Heart left ventricle (tissue), 13 donors: ENCODE measurements around the gene MYOF.

ENCODE experiments used
- POLR2A ChIP-seq, 2 donors: fragments of 450-650 bp; IDR thresholded peaks; one replicate each; pipeline ENCODE4 v1.6.1; 2017; ENCODE audit warnings: antibody characterized with exemption in 2 of 2, mild to moderate bottlenecking in 2 of 2, moderate library complexity in 2 of 2
- TF ChIP-seq, protein P1 (sequence below), 12 donors: fragments of 200-600 bp; sonication (generic) in 4 of 12; IDR thresholded peaks; one replicate each; pipeline versions ENCODE4 v1.5.0 to v1.8.0; 2018 to 2022; ENCODE audit warnings: antibody characterized with exemption in 12 of 12, mild to moderate bottlenecking in 5 of 12
- donor health status: ischemic (EF 13 %, LVEDD 7.1; RV severe dilation, severe dysfunction).
- donor health status: DM: no; HTN: yes; CAD: no.
- donor health status: DM: no; HTN: no; CAD: no.
- donor health status: ischemic (EF 25% LVEDD 6.9; RV normal size, moderate dysfunction).
- donor health status: ischemic (EF 25% LVEDD 5.7; RV mildly dilated, moderate dysfunction).
- donor health status: ischemic (EF 35%, LVEDD 5.7; RV mildly dilated, moderate dysfunction).
- donor health status: nonischemic (EF 11% LVEDD 7.7; RV severe dilation, severe dysfunction).
- donor health status: DM: yes; HTN: yes; CAD: no.
- donor health status: PGD.
- donor health status: ischemic (EF 29% LVEDD 5.4; RV normal size, mild dysfunction).
- donor health status: nonischemic (EF 23%, LVEDD 6.1; RV moderate dilation, normal function).

DNA sequence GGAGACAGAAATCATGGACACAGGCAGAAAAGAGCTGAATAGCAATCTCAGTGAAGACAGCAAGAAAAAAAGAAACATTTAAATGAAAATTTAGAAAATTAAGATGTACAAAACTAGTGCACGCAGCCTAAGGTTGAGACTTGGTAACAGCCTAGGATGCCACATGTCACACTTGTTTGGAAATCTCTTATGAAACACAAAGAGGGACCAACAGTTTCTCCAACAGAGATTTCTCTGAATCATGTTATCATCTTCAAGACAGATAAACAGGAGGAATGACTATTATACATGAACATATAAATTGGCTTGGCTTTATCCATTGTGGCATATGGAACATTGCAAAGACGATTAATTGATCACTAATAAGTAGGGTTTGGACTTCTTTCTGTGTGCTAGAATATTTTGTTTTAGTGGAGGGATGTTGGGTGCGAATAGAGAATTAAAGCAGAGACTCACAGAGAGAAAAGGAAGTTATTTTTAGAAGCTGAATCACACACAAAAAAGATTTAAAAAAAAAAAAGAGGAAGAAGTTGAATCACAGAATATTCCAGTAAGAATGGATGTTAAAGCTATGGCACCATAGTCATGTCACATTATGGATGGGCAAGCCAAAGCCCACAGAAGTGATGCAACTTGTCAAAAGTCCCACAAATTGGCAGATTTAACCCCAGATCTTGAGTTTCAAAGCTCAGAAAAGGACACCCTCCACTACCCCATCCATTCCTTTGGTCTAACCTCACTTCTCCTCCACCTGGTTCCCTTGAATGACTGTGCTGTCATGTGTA is 91.6 kb downstream of the MYOF start:
- TF ChIP-seq, protein P1, sequence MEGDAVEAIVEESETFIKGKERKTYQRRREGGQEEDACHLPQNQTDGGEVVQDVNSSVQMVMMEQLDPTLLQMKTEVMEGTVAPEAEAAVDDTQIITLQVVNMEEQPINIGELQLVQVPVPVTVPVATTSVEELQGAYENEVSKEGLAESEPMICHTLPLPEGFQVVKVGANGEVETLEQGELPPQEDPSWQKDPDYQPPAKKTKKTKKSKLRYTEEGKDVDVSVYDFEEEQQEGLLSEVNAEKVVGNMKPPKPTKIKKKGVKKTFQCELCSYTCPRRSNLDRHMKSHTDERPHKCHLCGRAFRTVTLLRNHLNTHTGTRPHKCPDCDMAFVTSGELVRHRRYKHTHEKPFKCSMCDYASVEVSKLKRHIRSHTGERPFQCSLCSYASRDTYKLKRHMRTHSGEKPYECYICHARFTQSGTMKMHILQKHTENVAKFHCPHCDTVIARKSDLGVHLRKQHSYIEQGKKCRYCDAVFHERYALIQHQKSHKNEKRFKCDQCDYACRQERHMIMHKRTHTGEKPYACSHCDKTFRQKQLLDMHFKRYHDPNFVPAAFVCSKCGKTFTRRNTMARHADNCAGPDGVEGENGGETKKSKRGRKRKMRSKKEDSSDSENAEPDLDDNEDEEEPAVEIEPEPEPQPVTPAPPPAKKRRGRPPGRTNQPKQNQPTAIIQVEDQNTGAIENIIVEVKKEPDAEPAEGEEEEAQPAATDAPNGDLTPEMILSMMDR (IDR thresholded peaks at IDR 0.05): no peak
- TF ChIP-seq POLR2A (IDR thresholded peaks at IDR 0.05): no peak
